HepG2 (cell line): ENCODE measurements around the gene CNNM1. TPM values are rescaled to one million over a fixed set of nuclear protein-coding genes. Genes with fewer than 3 reads are reported as not detected.

Experiments used
- CENPX ChIP-seq: sonication (generic); formaldehyde crosslinking; IDR thresholded peaks from 2 replicates; pipeline ENCODE4 v1.9.0; 2021; ENCODE audit warnings: mild to moderate bottlenecking, missing genetic modification reagents, moderate library complexity
- E2F2 ChIP-seq: sonication (generic); formaldehyde crosslinking; IDR thresholded peaks from 2 replicates; pipeline ENCODE4 v1.4.0; 2020; ENCODE audit warnings: missing genetic modification reagents, borderline replicate concordance
- HHEX ChIP-seq: IDR thresholded peaks from 2 replicates; pipeline ENCODE4 v1.6.1; 2016; ENCODE audit warnings: control low read depth
- HOXA3 ChIP-seq: sonication (generic); formaldehyde crosslinking; IDR thresholded peaks from 2 replicates; pipeline ENCODE4 v1.5.0; 2020; ENCODE audit warnings: missing genetic modification reagents
- ISX ChIP-seq: sonication (generic); formaldehyde crosslinking; conservative IDR thresholded peaks from 2 replicates; pipeline ENCODE4 v1.5.0; 2020; ENCODE audit warnings: missing genetic modification reagents
- MXD3 ChIP-seq: IDR thresholded peaks from 2 replicates; pipeline ENCODE4 v1.6.1; 2016; ENCODE audit warnings: mild to moderate bottlenecking, missing biosample characterization, missing genetic modification reagents
- NCOA2 ChIP-seq: sonication (generic); formaldehyde crosslinking; IDR thresholded peaks from 2 replicates; pipeline ENCODE4 v1.8.0; 2022; ENCODE audit warnings: inconsistent platforms
- PRMT3 ChIP-seq: sonication (generic); formaldehyde crosslinking; IDR thresholded peaks from 2 replicates; pipeline ENCODE4 v1.8.1; 2022; ENCODE audit warnings: low read depth, mild to moderate bottlenecking, moderate library complexity, missing genetic modification reagents, borderline replicate concordance
- SRSF9 ChIP-seq: fragments of 200-400 bp; formaldehyde crosslinking; IDR thresholded peaks from 2 replicates; pipeline ENCODE4 v1.6.1; 2018; ENCODE audit warnings: borderline replicate concordance, mild to moderate bottlenecking, low read depth, low read length; ENCODE audit not compliant: insufficient read depth, poor library complexity, severe bottlenecking
- ZBTB1 ChIP-seq: sonication (generic); formaldehyde crosslinking; IDR thresholded peaks from 2 replicates; pipeline ENCODE4 v1.4.0; 2020; ENCODE audit warnings: missing genetic modification reagents, borderline replicate concordance
- ZFAT ChIP-seq: sonication (generic); formaldehyde crosslinking; conservative IDR thresholded peaks from 2 replicates; pipeline ENCODE4 v1.8.1; 2023; ENCODE audit warnings: missing genetic modification reagents, inconsistent platforms
- ZFP62 ChIP-seq: sonication (generic); formaldehyde crosslinking; IDR thresholded peaks from 2 replicates; pipeline ENCODE4 v1.4.0; 2020; ENCODE audit warnings: missing genetic modification reagents
- ZHX1 ChIP-seq: sonication (generic); formaldehyde crosslinking; IDR thresholded peaks from 2 replicates; pipeline ENCODE4 v1.8.1; 2022; ENCODE audit warnings: low read depth, mild to moderate bottlenecking, missing genetic modification reagents
- ZMAT5 ChIP-seq: sonication (generic); formaldehyde crosslinking; IDR thresholded peaks from 2 replicates; pipeline ENCODE4 v1.5.0; 2020; ENCODE audit warnings: mild to moderate bottlenecking, low read depth, missing genetic modification reagents, borderline replicate concordance
- ZNF484 ChIP-seq: sonication (generic); formaldehyde crosslinking; IDR thresholded peaks from 2 replicates; pipeline ENCODE4 v1.5.1; 2020; ENCODE audit warnings: mild to moderate bottlenecking, low read depth, missing genetic modification reagents, borderline replicate concordance
- ZNF567 ChIP-seq: sonication (generic); formaldehyde crosslinking; IDR thresholded peaks from 2 replicates; pipeline ENCODE4 v1.8.1; 2023; ENCODE audit warnings: mild to moderate bottlenecking, missing genetic modification reagents, borderline replicate concordance
- ZNF570 ChIP-seq: sonication (generic); formaldehyde crosslinking; IDR thresholded peaks from 2 replicates; pipeline ENCODE4 v1.4.0; 2020; ENCODE audit warnings: mild to moderate bottlenecking, missing genetic modification reagents, borderline replicate concordance
- ZNF597 ChIP-seq: sonication (generic); formaldehyde crosslinking; IDR thresholded peaks from 2 replicates; pipeline ENCODE4 v1.5.0; 2020; ENCODE audit warnings: missing genetic modification reagents
- ZNF75D ChIP-seq: sonication (generic); formaldehyde crosslinking; IDR thresholded peaks from 2 replicates; pipeline ENCODE4 v1.8.1; 2023; ENCODE audit warnings: missing genetic modification reagents, mild to moderate bottlenecking, borderline replicate concordance
- ZNF800 ChIP-seq: sonication (generic); formaldehyde crosslinking; IDR thresholded peaks from 2 replicates; pipeline ENCODE4 v1.4.0; 2020; ENCODE audit warnings: missing genetic modification reagents
- ZNF891 ChIP-seq: sonication (generic); formaldehyde crosslinking; IDR thresholded peaks from 2 replicates; pipeline ENCODE4 v1.5.0; 2020; ENCODE audit warnings: mild to moderate bottlenecking, missing genetic modification reagents
- ZSCAN31 ChIP-seq: sonication (generic); formaldehyde crosslinking; IDR thresholded peaks from 2 replicates; pipeline ENCODE4 v1.5.0; 2020; ENCODE audit warnings: low read depth, mild to moderate bottlenecking, missing genetic modification reagents
- polyA plus RNA-seq, 8 experiments: library from polyadenylated mRNA; depleted of rRNA in 3 of 8; stranded (reverse) in 7 of 8; unstranded in 1 of 8; fragments of >200 nt; fragmentation: Illumina TruSeq in 4 of 8; extraction: Trizol in 4 of 8; gene quantifications; 2 replicates each; pipeline versions ENCODE4 v1.2.1 to v1.2.3, GENCODE V29; 2011 to 2016; ENCODE audit warnings: low read depth in 4 of 8, missing spikeins in 1 of 8, mixed read lengths in 1 of 8; ENCODE audit not compliant: insufficient read depth in 1 of 8
- total RNA-seq, 5 experiments: library from RNA; depleted of rRNA; stranded (reverse); fragments of >200 nt; fragmentation: Illumina TruSeq; extraction: Trizol; gene quantifications; 2 replicates each; pipeline ENCODE4 v1.2.3, GENCODE V29; 2016; ENCODE audit warnings: low read depth in 1 of 5

The CNNM1 gene
- total and polyA plus RNA-seq, 2 of the 13 experiments (the other 11 are each of a cell fraction or from before 2014, with no cell fraction given): 4.3 to 9.6 TPM

GRCh38 chr10:99389729-99390480 is 60.7 kb downstream of the CNNM1 start (continued):
- TF ChIP-seq ZHX1 (CRISPR knock-in tag) (no peak), NCOA2 (CRISPR knock-in tag) (peak; percentile 53), ISX (CRISPR knock-in tag) (no peak), ZFAT (CRISPR knock-in tag) (no peak), ZNF597 (CRISPR knock-in tag) (no peak), ZNF75D (CRISPR knock-in tag) (no peak), ZNF484 (CRISPR knock-in tag) (no peak), CENPX (no peak), ZSCAN31 (no peak), ZBTB1 (CRISPR knock-in tag) (no peak), SRSF9 (no peak), ZMAT5 (CRISPR knock-in tag) (no peak), E2F2 (no peak), ZNF567 (CRISPR knock-in tag) (no peak), HHEX (CRISPR knock-in tag) (0 out of 2 replicates have a peak, but pooled peaks have one; percentile 23), ZNF800 (CRISPR knock-in tag) (no peak), ZNF891 (CRISPR knock-in tag) (no peak), ZFP62 (CRISPR knock-in tag) (no peak), ZNF570 (no peak), MXD3 (CRISPR knock-in tag) (no peak), PRMT3 (CRISPR knock-in tag) (no peak), HOXA3 (CRISPR knock-in tag) (peak; percentile 48; the same call in 1 of the 2 replicates)
